Activated effector memory CD4-positive, alpha-beta T cell treated with anti-CD3 and anti-CD28 coated beads, Interleukin-2, amount 50 U/mL, for 16 hours (primary cell): ENCODE measurements around the gene SEC14L3.

ENCODE experiments used
- DNase-seq: peaks from one replicate; pipeline ENCODE4 v3.0.0-alpha.2; 2020

SEC14L3 gene

GRCh38 chr22:30441088-30441487 is 30.7 kb downstream of the SEC14L3 start:
- DNase-seq = no peak

GRCh38 chr22:30439836-30440235 is 32.0 kb downstream of the SEC14L3 start:
- no peak for DNase-seq

- no peak for DNase-seq
Measured at GRCh38 chr22:30439226-30439625, 32.6 kb downstream of the SEC14L3 start.

- no peak for DNase-seq
Measured at GRCh38 chr22:30438559-30438958, 33.3 kb downstream of the SEC14L3 start.

GRCh38 chr22:30436196-30436595 is 35.6 kb downstream of the SEC14L3 start:
- DNase-seq = no peak

GRCh38 chr22:30435674-30436126 is 36.1 kb downstream of the SEC14L3 start:
- peak; percentile 93 for DNase-seq

- no peak for DNase-seq
Measured at GRCh38 chr22:30434843-30435242, 37.0 kb downstream of the SEC14L3 start.

GRCh38 chr22:30433773-30434172 is 38.0 kb downstream of the SEC14L3 start:
- DNase-seq = no peak

GRCh38 chr22:30433227-30433626 is 38.6 kb downstream of the SEC14L3 start:
- no peak for DNase-seq

GRCh38 chr22:30432520-30432919 is 39.3 kb downstream of the SEC14L3 start:
- no peak for DNase-seq

GRCh38 chr22:30432096-30432495 is 39.7 kb downstream of the SEC14L3 start:
- no peak for DNase-seq

- DNase-seq = no peak
Measured at GRCh38 chr22:30430933-30431332, 40.9 kb downstream of the SEC14L3 start.

GRCh38 chr22:30429887-30430286 is 41.9 kb downstream of the SEC14L3 start:
- DNase-seq = no peak

- DNase-seq = no peak
Measured at GRCh38 chr22:30427871-30428270, 43.9 kb downstream of the SEC14L3 start.

GRCh38 chr22:30426388-30427353 is 45.1 kb downstream of the SEC14L3 start:
- DNase-seq = peak; percentile 94

- DNase-seq = peak; percentile 83
Measured at GRCh38 chr22:30425616-30426387, 46.0 kb downstream of the SEC14L3 start, which contains the start of gene MTFP1. Gene MTFP1, plus strand, starts transcription at chr22:30425768. Its CDS starts 112 bp downstream, at chr22:30425880.

- no peak for DNase-seq
Measured at GRCh38 chr22:30425327-30425615, 46.5 kb downstream of the SEC14L3 start.

GRCh38 chr22:30424534-30425326 is 47.1 kb downstream of the SEC14L3 start:
- no peak for DNase-seq

- DNase-seq = peak; percentile 99
Measured at GRCh38 chr22:30423959-30424533, 47.8 kb downstream of the SEC14L3 start.

GRCh38 chr22:30423301-30423958 is 48.4 kb downstream of the SEC14L3 start:
- peak; percentile 84 for DNase-seq

- peak; percentile 75 for DNase-seq
Measured at GRCh38 chr22:30422481-30423300, 49.1 kb downstream of the SEC14L3 start.
